ENCODE data around the gene EXOC6B. TPM values are rescaled to one million over a fixed set of nuclear protein-coding genes. Genes with fewer than 3 reads are reported as not detected.

EXOC6B gene
- total and polyA plus RNA-seq, 9 of the 15 experiments (the other 6 are each of a cell fraction or from before 2014, with no cell fraction given) = 0.28 to 4.2 (median 2.0) TPM

DNA sequence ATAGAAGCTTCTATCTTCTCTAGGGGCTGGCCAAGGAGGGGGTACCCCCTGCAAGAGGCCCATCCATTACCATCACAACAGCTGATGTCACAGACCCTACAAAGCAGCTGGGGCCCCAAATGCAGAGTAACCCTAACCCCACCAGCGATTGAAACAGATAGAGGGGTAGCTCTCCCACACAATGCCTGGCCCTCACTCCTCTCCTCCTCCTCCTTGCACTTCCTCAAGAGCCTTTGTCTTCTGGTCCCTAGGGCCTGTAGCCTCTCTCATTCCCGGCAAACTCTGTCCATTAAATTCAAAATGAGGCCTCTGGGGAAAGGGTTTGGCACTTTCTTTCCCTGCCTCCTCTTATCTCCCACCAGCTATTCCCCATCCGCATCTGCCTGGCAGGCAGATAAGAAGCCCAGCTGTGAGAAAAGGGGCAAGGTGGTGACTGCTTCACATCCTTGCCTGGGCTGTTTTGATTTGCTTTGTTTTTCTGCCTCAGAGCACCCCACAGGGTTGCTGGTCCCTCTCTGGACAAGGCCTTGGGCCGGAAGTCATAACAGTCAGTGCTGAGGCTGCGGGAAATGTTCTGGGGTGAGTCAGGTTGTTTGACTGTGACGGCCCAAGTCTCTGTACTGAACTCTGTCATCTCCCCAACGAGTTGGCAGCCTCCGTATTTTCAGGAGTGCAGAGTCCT lies 652.1 kb downstream of the EXOC6B start:
- Histone ChIP-seq H3K36me3 (ENCODE audit: control insufficient read depth, insufficient read depth, low read length) (no peaks in the 10 kb centered on the region), H3K9me1 (ENCODE audit: control insufficient read depth, insufficient read depth, low read length) (no peaks in the 10 kb centered on the region), H3K9me3 (replicated peaks; ENCODE audit: control insufficient read depth, insufficient read depth, low read depth, low read length) (no peaks in the 10 kb centered on the region), H3K79me2 (ENCODE audit: control insufficient read depth, insufficient read depth, low read length) (no peaks in the 10 kb centered on the region), H3K27me3 (ENCODE audit: control insufficient read depth in 2 of 2, insufficient read depth in 2 of 2, low read length in 2 of 2) (peaks cover 0 to 12% of the 10 kb centered on the region in 2 experiments; a peak in 2 of 5 replicates), H4K20me1 (replicated peaks; ENCODE audit: control insufficient read depth, insufficient read depth, low read length) (no peaks in the 10 kb centered on the region; the same call in 1 of the 2 replicates), H2AFZ (ENCODE audit: low read depth, low read length) (no peak overlapping the region), H3K4me1 (replicated peaks in 1 of 2; ENCODE audit: control insufficient read depth in 2 of 2, insufficient read depth in 2 of 2, low read length in 2 of 2) (peaks cover 0 to 5% of the 10 kb centered on the region in 2 experiments; a peak in 1 of 5 replicates), H3K4me3 (no peak overlapping the region), H3K4me2 (ENCODE audit: insufficient read depth, low read length) (no peak overlapping the region), H3K27ac (ENCODE audit: extremely low read depth, low read depth, low read length) (no peak overlapping the region), H3K9ac (ENCODE audit: insufficient read depth in 1 of 2, low read depth in 2 of 2, low read length in 2 of 2) (no peak overlapping the region)
- TF ChIP-seq SMAD4 (CRISPR knock-in tag; conservative IDR thresholded peaks at IDR 0.05) (0 out of 2 replicates have a peak, but pooled peaks have one; percentile 39), ARID1B (IDR thresholded peaks at IDR 0.05) (peak; percentile 26; the same call in 1 of the 2 replicates), TCF3 (CRISPR knock-in tag; IDR thresholded peaks at IDR 0.05) (0 out of 2 replicates have a peak, but pooled peaks have one; percentile 13), CTBP1 (IDR thresholded peaks at IDR 0.05; ENCODE audit: borderline replicate concordance) (0 out of 2 replicates have a peak, but pooled peaks have one; percentile 13), DDX20 (tag; IDR thresholded peaks at IDR 0.05; ENCODE audit: low read depth) (no peak), ZNF639 (CRISPR knock-in tag; conservative IDR thresholded peaks at IDR 0.05 in 1 of 2, IDR thresholded peaks at IDR 0.05 in 1 of 2) (peak in 1 of 2 experiments; percentile 43; a peak in 1 of 4 replicates), MYBL2 (IDR thresholded peaks at IDR 0.05; ENCODE audit: low read depth) (no peak), MYBL2 (CRISPR knock-in tag; IDR thresholded peaks at IDR 0.05; ENCODE audit: borderline replicate concordance) (no peak), CBFA2T2 (conservative IDR thresholded peaks at IDR 0.05) (peak; percentile 49), CSDE1 (IDR thresholded peaks at IDR 0.05) (no peak), CBFA2T3 (IDR thresholded peaks at IDR 0.05) (peak; percentile 66), SOX6 (IDR thresholded peaks at IDR 0.05) (peak; percentile 22; the same call in 1 of the 2 replicates)
- TF ChIP-seq, protein P1, sequence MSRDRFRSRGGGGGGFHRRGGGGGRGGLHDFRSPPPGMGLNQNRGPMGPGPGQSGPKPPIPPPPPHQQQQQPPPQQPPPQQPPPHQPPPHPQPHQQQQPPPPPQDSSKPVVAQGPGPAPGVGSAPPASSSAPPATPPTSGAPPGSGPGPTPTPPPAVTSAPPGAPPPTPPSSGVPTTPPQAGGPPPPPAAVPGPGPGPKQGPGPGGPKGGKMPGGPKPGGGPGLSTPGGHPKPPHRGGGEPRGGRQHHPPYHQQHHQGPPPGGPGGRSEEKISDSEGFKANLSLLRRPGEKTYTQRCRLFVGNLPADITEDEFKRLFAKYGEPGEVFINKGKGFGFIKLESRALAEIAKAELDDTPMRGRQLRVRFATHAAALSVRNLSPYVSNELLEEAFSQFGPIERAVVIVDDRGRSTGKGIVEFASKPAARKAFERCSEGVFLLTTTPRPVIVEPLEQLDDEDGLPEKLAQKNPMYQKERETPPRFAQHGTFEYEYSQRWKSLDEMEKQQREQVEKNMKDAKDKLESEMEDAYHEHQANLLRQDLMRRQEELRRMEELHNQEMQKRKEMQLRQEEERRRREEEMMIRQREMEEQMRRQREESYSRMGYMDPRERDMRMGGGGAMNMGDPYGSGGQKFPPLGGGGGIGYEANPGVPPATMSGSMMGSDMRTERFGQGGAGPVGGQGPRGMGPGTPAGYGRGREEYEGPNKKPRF (IDR thresholded peaks at IDR 0.05; ENCODE audit: low read depth, low read length) = no peak
- TF ChIP-seq, protein P2, sequence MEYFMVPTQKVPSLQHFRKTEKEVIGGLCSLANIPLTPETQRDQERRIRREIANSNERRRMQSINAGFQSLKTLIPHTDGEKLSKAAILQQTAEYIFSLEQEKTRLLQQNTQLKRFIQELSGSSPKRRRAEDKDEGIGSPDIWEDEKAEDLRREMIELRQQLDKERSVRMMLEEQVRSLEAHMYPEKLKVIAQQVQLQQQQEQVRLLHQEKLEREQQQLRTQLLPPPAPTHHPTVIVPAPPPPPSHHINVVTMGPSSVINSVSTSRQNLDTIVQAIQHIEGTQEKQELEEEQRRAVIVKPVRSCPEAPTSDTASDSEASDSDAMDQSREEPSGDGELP (CRISPR knock-in tag; IDR thresholded peaks at IDR 0.05; ENCODE audit: borderline replicate concordance) = peak; percentile 18; the same call in 1 of the 2 replicates
- CTCF ChIA-PET (ENCODE audit: low intra/inter-chr PET ratio) = no interaction called here
- in situ Hi-C loops (cut with MboI) = no loop called here
- ATAC-seq (no peak), DNase-seq (ENCODE audit: extremely low read depth in 1 of 4, low spot score in 3 of 4) (peak in 1 of 4 experiments; percentile 27), FAIRE-seq (no peak)
- no TSS peak for BruUV-seq (replicated peaks)
- POLR2A ChIA-PET = interaction anchor here (0.6 to 2.4 kb wide), 2 partner anchors 11 to 1399 kb away, joined by 4 to 7 read pairs; no protein-coding TSS in a partner anchor
- intact Hi-C loops (cut with micrococcal nuclease) = no loop called here
- 3% methylated on average over 8 of the region's 8 CpGs for WGBS (ENCODE audit: insufficient coverage, low coverage, missing lambda C conversion rate)

Measured in K562 (cell line).